ENCODE measurements around the gene SIRT3.
A peak's percentile ranks its signal among the peaks of the same experiment; 100 is the strongest.
"Not testable (repeated sequence)": the region's sequence is repeated elsewhere in the genome, so short reads cannot be mapped to it uniquely, and the experiment has no call there.

SIRT3 gene

DNA sequence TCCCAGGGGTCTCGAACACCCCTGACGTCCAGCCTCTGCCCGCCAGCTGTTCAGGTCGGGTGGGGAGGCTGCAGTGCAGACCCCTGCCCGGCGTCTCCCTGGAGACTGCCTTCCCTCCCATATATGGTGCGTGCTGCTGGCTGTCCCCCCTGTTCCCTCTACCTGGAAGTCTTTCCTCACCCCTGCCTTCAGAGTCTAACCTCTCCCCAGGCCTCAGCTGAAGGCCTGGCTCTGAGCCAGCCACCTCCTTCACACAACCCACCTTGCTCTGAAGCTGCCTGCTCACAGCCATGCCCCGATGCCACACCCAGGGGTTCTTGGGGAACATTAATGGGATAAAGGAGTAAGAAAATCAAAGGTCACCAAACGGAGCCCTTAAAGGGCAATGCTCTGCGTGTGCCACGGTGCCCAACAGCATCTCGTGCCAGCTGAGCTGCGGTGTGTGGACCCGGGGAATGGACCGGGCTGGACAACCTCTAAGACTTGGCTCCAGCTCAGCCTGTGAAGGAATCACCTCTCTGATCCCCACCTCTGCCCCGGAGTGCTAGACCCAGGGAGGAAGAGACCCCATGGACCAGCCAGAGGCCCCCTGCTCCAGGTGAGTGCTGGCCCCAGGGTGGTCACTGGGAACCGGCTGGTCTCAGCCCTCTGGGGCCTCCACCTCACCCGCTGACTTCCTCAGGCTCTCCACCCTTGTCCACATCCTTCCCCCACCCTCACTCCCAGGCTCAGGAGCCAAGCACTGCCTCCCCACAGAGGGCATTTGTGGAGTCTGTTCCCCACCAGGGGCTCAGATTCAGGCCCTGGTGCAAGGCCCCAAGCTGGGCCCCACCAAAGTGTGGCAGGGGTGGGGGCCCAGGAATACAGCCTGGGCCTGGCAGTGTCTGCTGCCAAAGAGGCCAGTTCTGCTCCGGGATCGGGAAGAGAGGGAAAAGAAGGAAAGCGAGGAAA is 42.1 kb upstream of the SIRT3 start, which contains the start of gene NLRP6:
Gene NLRP6 (plus strand): TSS at position 407 of the 951 bp plus-strand sequence. CDS start 163 bp downstream, at position 570.
- Mint-ChIP-seq H3K9me3 (no peaks in the 10 kb centered on the region), H3K4me1 (peaks cover 40% of the 10 kb centered on the region), H3K4me3 (peak within 1 kb of the TSS; percentile 78), H3K27me3 (peaks cover 2% of the 10 kb centered on the region), H3K27ac (peak within 1 kb of the TSS; percentile 76), H3K36me3 (peaks cover 3% of the 10 kb centered on the region)

DNA sequence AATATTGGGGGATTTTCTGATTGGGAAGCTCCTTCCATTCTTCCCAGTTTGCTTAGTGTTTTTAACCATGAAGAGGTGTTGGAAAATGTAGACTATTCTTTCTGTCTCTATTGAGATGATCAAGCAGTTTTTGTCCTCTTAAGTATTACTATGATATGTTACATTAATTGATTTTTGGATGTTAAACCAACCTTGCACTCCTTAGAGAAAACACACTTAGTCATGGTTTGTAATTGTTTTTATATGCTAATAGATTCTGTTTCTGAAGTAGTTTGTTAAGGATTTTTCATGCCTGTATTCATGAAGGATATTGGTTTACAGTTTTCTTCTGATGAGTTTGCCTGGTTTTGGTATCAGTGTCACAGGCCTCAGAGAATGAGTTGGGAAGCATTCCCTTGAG is 40.1 kb upstream of the SIRT3 start:
- H3K27me3 Mint-ChIP-seq: no peaks in the 10 kb centered on the region
- no peaks in the 10 kb centered on the region for H3K36me3 Mint-ChIP-seq
- H3K27ac Mint-ChIP-seq: peak overlapping the region; percentile 87
- no peak overlapping the region for H3K4me3 Mint-ChIP-seq
- no peaks in the 10 kb centered on the region for H3K9me3 Mint-ChIP-seq
- peaks cover 21% of the 10 kb centered on the region for H3K4me1 Mint-ChIP-seq

DNA sequence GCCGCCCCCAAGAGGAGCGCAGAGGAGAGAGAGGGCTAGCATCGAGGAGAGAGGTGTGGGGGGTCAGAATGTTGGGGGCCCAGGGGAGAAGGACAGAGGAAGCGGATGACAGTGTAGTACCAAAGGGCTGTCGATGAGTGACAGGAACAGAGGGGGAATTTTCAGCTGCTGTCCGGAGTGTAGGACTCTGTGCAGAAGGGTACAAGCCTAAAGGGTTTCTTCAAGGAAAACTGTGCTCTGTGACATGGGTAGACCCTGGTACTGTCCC is 36.7 kb upstream of the SIRT3 start:
- Mint-ChIP-seq H3K27ac (no peak overlapping the region), H3K27me3 (no peaks in the 10 kb centered on the region), H3K4me1 (peaks cover 33% of the 10 kb centered on the region), H3K9me3 (no peaks in the 10 kb centered on the region), H3K36me3 (no peaks in the 10 kb centered on the region), H3K4me3 (no peak overlapping the region)

DNA sequence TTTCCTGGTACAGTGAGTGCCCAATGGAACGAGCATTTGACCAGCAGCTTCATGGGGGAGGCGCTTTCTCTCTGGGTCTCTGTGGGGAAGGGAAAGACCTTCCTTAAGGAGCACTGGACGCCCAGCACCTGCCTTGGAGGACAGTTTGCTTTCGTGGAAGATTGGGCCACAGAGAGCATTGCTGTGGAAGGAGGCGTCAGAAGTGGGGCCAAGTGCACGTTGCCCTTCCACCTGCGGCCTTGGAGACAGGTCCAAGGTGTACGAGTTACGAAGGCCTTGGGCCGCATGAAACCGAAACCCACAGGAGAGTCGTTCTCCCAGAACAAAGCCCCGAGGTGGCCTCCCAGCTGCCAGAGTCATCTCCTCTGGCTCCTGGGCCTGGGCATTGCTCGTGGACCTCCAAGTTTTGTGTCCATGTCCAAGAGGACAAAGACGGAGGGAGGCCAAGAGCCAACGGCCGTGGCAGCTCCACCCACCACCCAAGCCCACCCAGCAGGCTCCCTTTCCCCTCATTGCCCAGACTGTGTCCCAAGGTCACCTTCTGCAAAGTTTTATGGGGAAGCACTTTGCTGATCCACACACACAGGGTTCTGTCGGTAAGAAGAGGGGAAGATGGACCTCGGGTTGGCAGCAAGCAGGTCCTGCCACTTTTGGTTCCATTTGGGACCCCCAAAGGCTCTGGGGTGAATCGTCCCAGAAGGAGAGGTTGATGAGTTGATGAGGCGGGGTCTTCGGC is 36.2 kb upstream of the SIRT3 start:
- Mint-ChIP-seq H3K4me3 (no peak overlapping the region), H3K27me3 (no peaks in the 10 kb centered on the region), H3K27ac (peak overlapping the region; percentile 80), H3K9me3 (no peaks in the 10 kb centered on the region), H3K4me1 (peaks cover 33% of the 10 kb centered on the region), H3K36me3 (no peaks in the 10 kb centered on the region)

DNA sequence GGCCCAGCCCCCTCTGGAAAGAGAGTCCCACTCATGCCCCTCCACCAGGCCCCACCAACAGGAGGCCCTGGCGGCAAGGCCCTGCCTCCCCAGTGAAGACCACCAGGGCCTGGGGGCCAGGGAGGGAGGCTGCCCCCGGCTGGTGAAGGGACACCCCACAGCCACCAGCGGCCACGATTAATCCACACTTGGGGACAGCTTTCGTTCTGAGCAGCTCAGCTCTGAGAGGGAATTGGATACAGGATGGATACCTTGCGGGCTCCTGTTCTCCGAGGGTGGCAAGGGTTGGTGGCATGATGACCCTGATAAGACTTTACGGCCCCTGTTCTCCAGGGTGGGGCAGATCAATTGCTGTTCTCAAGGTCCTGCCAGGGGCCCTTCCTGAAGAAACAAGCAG is 35.2 kb upstream of the SIRT3 start:
- peaks cover 39% of the 10 kb centered on the region for H3K4me1 Mint-ChIP-seq
- no peaks in the 10 kb centered on the region for H3K27me3 Mint-ChIP-seq
- H3K9me3 Mint-ChIP-seq: no peaks in the 10 kb centered on the region
- no peaks in the 10 kb centered on the region for H3K36me3 Mint-ChIP-seq
- H3K27ac Mint-ChIP-seq: no peak overlapping the region
- H3K4me3 Mint-ChIP-seq: no peak overlapping the region

DNA sequence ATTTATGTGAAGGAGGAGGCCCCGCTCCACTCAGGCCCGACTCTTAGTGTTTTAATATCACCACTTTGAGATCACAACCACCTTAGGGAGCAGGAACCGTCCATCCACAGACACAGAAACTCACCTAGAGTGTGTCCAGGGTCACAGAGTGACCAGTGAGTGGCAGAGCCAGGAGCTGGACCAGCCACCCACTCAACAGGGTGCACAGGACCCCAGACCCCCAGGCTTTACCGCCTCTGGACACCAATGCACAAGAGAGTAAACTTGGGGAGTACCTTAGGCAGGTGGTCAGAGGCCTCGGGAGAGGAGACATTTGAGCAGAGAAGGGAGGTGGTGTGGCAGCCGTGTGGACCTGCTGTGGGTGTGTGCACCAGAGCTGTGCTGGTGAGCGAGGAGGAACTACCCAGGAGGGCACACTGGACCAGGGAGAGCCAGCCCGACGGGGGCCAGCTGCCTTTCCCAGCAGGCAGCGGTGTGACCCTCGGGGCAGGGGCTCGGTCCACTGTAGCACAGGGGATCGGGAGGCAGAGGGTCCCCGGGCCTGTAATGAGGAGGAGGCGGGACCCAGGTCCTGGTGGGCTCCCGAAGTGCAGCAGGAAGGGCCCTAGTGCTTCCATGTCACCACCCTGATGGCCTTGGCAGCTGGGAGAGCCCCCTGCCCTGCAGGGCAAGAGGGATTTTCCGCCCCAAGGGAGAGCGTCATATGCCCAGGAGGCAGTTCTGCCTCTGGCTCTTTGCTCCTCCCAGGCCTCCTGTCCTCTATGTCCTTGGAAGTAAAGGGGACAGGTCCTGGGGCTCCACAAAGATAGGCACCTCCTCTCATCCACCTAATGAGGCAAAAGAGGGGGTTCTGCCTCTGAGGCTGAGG is 34.5 kb upstream of the SIRT3 start:
- Mint-ChIP-seq H3K27me3 (no peaks in the 10 kb centered on the region), H3K4me1 (peaks cover 39% of the 10 kb centered on the region), H3K9me3 (no peaks in the 10 kb centered on the region), H3K4me3 (no peak overlapping the region), H3K27ac (no peak overlapping the region), H3K36me3 (no peaks in the 10 kb centered on the region)

DNA sequence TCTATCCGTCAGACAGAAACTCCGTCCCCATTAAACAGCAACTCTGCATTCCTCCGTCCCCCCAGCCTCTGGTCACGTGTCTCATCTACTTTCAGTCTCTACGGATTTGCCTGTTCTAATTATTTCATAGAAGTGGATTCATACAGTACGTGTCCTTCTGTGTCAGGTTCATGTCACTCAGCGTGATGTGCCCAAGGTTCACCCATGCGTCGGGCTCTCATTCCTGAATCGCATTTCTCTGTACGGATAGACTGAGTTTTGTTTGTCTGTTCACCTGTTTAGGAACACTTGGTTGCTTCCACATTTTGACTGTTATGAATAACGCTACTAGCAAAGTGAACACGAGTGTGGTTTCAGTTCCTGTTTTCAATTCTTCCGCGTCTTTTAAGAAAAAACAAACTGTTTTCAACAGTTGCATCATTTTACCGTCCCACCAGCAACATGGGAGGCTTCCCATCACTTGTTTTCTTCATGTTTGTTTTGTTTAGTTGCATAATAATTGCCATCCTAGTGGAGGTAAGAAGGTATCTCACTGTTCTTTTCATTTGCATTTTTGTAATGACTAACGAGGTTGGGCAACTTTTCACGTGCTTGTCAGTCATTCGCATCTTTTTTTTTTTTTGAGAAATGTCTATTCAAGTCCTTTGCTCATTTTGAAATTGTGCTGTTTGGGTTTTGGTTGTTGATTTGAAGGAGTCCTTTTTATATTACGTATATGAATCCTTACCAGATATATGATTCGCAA is 33.2 kb upstream of the SIRT3 start:
- peaks cover 44% of the 10 kb centered on the region for H3K4me1 Mint-ChIP-seq
- no peaks in the 10 kb centered on the region for H3K27me3 Mint-ChIP-seq
- H3K4me3 Mint-ChIP-seq: peak overlapping the region; percentile 93
- H3K27ac Mint-ChIP-seq: peak overlapping the region; percentile 98
- no peaks in the 10 kb centered on the region for H3K36me3 Mint-ChIP-seq
- no peaks in the 10 kb centered on the region for H3K9me3 Mint-ChIP-seq

DNA sequence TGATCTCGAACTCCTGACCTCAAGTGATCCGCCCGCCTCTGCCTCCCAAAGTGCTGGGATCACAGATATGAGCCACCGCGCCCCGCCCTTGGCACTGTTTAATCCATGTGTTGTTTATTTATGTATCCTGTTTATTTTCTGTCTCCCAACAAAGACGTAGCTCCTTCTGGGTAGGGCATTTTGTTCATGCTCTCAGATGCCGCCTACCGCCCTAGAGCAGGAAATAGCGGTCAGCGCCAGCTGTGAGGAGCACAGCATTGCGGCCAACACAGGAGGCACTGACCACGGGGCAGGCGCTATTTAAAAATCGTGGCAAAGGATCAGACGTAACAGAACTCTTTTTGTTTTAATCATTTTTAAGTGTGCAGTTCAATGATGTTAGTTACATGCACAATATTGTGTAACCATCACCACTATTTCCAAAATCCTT is 32.6 kb upstream of the SIRT3 start:
- Mint-ChIP-seq H3K4me1 (peaks cover 44% of the 10 kb centered on the region), H3K27ac (peak overlapping the region; percentile 98), H3K4me3 (peak overlapping the region; percentile 93)
- not testable (repeated sequence) for H3K9me3 Mint-ChIP-seq, H3K36me3 Mint-ChIP-seq, H3K27me3 Mint-ChIP-seq

DNA sequence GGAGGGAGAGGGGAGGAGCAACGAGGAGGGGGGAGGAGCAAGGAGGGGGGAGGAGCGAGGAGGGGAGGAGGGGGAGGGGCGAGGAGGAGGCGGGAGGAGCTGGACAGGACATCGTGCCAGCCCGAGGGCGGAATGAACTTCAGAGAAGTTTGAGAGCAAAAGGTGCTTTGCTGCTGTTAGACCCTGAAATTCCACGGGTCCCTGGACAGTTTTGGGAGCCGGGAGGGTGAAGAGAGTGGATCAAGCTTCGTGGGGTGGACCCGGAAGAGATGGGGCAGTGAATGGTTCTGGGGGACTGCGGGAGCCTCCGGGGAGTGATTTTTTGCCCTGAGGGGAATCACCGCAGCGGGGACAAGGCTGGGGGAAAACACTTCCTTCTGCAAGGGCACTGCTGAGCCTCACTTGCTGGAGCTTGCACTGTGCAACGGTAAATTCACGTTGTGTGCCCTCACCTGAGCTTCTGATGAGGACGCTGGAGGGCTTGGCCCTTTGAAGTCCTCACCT is 31.4 kb upstream of the SIRT3 start:
- Mint-ChIP-seq H3K9me3 (no peaks in the 10 kb centered on the region), H3K27me3 (no peaks in the 10 kb centered on the region), H3K4me1 (peaks cover 44% of the 10 kb centered on the region), H3K36me3 (no peaks in the 10 kb centered on the region), H3K27ac (peak overlapping the region; percentile 98), H3K4me3 (peak overlapping the region; percentile 93)

DNA sequence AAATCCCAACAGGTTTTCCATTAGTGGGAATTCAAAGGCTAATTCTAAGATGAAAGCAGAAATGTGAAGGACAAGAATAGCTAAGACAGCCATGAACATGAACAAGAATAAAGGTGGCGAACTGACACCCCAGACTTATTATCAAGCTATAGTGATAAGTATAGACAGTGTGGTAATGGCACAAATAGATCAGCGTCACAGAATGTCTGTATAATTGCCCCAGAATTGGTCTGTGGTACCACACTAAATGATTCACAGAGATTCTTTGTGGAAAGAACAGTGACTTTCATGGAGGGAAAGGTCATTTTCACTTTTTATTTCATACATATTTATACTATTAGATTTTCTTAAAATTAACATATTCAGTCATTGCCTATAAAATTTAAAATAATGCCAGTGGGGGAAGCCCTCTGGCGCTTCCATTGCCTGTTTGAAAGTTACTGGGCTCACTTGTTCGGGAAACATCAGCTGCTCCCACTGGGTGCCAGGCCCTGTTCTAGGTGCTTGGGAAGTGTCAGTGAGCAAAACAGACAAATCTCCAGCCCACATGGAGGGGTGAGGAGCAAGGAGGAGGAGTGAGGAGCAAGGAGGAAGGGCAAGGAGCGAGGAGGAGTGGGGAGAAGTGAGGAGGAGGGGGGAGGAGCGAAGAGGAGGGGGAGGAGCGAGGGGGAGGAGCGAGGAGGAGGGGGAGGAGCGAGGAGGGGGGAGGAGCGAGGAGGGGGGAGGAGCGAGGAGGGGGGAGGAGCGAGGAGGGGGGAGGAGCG is 30.7 kb upstream of the SIRT3 start:
- Mint-ChIP-seq H3K4me1 (peaks cover 44% of the 10 kb centered on the region), H3K9me3 (no peaks in the 10 kb centered on the region), H3K4me3 (peak overlapping the region; percentile 74), H3K36me3 (no peaks in the 10 kb centered on the region), H3K27ac (peak overlapping the region; percentile 98), H3K27me3 (no peaks in the 10 kb centered on the region)

DNA sequence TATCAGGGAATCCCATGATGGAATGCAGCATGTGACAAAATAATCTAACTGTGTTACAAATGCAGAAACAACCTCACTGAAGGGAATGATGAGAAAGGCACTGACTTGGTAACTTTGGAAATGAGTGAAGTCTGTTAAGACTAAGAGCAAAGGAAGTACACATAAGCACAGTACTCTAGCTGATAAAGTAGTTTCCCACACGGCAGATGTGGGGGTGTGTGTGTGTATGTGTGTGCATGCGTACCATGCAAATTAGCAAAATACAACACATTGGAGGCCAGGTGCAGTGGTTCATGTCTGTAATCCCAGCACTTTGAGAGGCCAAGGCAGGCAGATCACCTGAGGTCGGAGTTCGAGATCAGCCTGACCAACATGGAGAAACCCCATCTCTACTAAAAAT is 25.5 kb upstream of the SIRT3 start:
- H3K27me3 Mint-ChIP-seq: no peaks in the 10 kb centered on the region
- peaks cover 8% of the 10 kb centered on the region for H3K4me1 Mint-ChIP-seq
- no peaks in the 10 kb centered on the region for H3K36me3 Mint-ChIP-seq
- H3K9me3 Mint-ChIP-seq: no peaks in the 10 kb centered on the region
- no peak overlapping the region for H3K27ac Mint-ChIP-seq
- no peak overlapping the region for H3K4me3 Mint-ChIP-seq

DNA sequence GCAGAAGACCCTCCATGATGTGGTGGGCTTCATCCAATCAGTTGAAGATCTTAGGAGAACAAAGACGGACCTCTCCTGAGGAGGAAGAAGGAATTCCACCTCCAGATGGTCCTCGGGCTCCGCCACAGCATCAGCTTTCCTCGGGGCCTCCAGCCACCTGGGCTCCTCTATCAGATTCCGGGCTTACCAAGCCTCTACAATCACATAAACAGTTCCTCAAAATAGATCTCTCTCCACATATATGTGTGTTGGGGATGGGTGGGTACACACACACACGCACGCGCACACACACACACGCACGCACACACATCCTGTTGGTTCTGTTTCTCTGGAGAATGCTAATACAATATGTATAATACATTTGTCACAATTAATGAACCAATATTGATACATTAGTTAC is 23.3 kb upstream of the SIRT3 start:
- Mint-ChIP-seq H3K4me3 (no peak overlapping the region), H3K27ac (no peak overlapping the region), H3K36me3 (no peaks in the 10 kb centered on the region), H3K9me3 (no peaks in the 10 kb centered on the region), H3K4me1 (no peaks in the 10 kb centered on the region), H3K27me3 (no peaks in the 10 kb centered on the region)

DNA sequence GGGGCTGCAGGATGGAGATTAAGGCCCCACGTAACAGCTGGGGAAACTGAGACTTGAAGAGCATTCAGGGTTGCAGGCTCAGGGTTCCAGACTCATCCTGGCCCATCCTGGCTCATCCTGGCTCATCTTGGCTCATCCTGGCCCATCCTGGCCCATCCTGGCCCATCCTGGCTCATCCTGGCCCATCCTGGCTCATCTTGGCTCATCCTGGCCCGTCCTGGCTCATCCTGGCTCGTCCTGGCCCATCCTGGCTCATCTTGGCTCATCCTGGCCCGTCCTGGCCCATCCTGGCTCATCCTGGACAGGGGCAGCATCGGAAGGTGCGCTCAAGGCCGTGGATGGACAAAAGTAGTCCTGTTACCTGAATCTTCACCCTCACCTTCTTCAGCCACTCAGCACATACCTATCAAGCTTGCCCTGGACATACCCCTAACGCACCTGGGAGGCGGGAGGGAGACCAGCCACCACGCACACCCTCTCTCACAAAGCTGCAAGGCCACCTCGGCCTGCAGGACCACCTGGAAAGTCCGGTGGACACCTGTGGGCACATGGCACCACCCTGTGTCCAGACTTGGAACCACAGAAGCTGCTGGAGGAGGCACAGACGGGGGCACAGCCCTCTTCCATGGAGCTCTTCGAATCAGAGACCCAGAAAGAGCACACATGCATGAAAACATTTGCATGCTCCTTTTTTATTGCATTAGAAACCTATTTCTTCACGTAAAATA is 21.8 kb upstream of the SIRT3 start:
- Mint-ChIP-seq H3K27ac (no peak overlapping the region), H3K4me3 (no peak overlapping the region), H3K36me3 (peaks cover 2% of the 10 kb centered on the region)

More for the DNA sequence above, 21.8 kb upstream of the SIRT3 start:
- Mint-ChIP-seq H3K9me3 (no peaks in the 10 kb centered on the region), H3K27me3 (no peaks in the 10 kb centered on the region), H3K4me1 (no peaks in the 10 kb centered on the region)
